Fibroblast of the conjunctiva (primary cell): Measurements from ENCODE around the gene OR51E1.

Source experiments
- DNase-seq: peaks from one replicate; pipeline ENCODE4 v3.0.0-alpha.2; 2010; ENCODE audit warnings: low read depth

The OR51E1 gene

DNA sequence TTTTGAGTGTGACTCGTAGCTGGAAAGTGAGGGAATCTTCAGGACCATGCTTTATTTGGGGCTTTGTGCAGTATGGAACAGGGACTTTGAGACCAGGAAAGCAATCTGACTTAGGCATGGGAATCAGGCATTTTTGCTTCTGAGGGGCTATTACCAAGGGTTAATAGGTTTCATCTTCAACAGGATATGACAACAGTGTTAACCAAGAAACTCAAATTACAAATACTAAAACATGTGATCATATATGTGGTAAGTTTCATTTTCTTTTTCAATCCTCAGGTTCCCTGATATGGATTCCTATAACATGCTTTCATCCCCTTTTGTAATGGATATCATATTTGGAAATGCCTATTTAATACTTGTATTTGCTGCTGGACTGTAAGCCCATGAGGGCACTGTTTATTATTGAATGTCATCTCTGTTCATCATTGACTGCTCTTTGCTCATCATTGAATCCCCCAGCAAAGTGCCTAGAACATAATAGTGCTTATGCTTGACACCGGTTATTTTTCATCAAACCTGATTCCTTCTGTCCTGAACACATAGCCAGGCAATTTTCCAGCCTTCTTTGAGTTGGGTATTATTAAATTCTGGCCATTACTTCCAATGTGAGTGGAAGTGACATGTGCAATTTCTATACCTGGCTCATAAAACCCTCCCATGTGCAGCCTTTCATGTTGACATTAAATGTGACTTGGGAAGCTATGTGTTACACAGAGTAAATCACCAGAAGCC is 11.0 kb downstream of the OR51E1 start:
- no peak for DNase-seq

DNA sequence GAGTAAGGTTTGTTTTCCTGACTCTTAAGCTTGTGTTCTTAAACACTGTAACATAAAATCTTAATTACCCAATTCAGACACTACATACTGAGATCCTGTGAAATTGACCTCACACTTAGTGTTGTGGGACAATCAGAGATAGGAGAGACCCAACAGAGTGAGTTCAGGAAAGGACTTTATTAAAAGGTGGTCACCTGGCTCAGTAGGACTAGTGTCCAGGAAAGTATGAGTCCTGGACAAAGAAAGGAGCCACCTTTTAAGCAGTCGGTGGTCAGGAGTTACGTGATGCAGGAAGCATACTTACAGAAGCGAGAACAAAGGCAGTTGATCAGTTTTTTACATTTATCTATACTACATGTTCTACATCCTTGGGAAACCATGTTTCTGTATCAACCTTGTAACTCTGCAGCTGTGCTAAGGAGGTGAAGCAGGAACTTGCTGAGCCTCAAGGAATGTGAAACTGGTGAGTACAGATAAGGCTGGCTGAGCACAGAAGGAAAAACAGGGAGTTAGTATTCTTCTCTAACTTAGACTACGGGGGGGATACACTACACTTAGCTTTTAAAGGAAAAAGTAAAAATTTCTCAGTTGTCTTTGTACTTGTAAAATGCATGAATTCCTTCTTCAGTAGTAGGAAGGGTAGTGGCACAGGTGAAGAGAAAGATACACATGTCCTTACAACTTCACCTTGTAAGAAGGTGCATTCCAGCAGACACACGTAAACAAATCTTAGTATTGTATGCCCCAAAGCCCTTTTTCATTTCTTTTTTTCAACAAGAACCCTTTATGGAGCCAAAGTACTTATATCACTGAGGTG is 15.1 kb downstream of the OR51E1 start:
- no peak for DNase-seq

DNA sequence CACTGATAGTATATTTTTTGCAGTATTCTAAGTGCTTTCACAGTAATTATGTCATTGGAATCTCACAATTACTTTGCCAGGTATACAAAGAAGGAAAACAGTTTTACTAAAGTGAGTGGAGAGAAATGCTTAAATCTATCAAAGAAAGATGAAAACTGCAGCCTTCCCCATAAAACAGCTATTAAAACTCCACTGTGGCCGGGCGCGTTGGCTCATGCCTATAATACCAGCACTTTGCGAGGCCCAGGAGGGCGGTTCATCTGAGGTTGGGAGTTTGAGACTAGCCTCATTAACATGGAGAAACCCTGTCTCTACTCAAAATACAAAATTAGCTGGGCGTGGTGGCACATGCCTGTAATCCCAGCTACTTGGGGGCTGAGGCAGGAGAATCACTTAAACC is 19.1 kb downstream of the OR51E1 start:
- DNase-seq, result no peak

- no peak for DNase-seq
Measured at GRCh38 chr11:4664183-4664582, 20.4 kb downstream of the OR51E1 start.

GRCh38 chr11:4664786-4665185 is 21.0 kb downstream of the OR51E1 start:
- DNase-seq, result no peak

GRCh38 chr11:4665424-4665823 is 21.6 kb downstream of the OR51E1 start:
- DNase-seq, result no peak

GRCh38 chr11:4671741-4672140 is 28.0 kb downstream of the OR51E1 start:
- DNase-seq, result no peak

DNA sequence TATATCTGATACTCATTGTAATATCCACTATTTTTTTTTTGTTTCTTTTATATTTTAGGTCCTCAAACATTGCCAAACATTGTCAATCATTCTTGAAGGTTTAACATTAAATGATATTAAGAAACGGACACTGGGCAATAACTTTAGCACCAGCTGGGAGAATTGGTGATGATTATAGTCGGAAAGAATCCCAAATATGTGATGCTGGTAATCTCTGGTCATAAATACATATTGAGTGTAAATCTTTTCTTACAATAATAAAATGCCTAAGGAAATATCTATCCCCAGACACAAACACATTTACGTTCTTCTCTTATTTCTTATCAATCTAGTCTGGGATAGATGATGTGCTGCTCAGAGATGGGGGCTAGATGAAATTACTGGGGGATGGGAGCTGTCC is 28.7 kb downstream of the OR51E1 start:
- no peak for DNase-seq

DNA sequence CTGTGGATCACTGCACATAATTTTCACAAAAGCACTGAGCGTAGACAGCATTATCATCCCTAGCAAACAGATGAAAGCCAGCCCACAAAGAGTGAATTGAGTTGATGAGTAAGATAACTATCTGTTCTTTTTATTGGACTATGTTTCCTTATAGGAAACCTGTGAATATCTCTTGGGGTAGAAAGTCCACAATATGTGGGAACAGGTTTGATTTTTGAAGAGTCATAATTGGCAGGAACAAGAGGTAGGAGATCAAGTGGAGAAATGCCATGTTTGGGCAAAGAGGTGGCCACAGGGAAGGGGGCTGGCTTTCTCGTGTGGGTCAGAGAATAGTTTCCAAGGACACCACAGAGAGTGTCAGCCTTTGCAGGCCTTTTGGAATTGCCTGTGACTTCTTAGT is 30.0 kb downstream of the OR51E1 start:
- no peak for DNase-seq

GRCh38 chr11:4677948-4678347 is 34.2 kb downstream of the OR51E1 start:
- no peak for DNase-seq

DNA sequence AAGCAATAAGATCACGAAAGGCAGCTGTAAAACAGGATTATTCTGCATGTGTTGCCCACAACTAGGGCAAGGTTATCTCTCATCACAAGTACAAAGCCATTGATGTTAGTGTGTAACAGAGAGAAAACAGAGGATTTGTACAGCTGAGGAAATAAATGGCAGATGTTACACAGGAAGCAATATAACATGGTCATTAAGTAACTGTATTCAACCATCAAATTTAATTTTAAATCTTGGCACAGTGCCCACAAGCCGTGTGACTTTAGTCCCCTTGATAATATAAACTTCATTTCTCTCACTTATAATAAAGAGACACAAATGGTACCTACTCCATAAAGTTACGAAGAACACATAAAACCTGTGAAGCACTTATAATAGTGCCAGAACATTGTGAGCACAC is 36.6 kb downstream of the OR51E1 start:
- DNase-seq, result no peak

- DNase-seq, result no peak
Measured at GRCh38 chr11:4682623-4683419, 39.0 kb downstream of the OR51E1 start.

- DNase-seq, result no peak
Measured at GRCh38 chr11:4684631-4685285, 41.0 kb downstream of the OR51E1 start.

- DNase-seq, result no peak
Measured at GRCh38 chr11:4695442-4695841, 51.7 kb downstream of the OR51E1 start.

- DNase-seq, result no peak
Measured at GRCh38 chr11:4697585-4697984, 53.8 kb downstream of the OR51E1 start, which contains the start of gene OR51E2. Gene OR51E2, minus strand, starts transcription at chr11:4697853. Its CDS starts 15,142 bp downstream, at chr11:4682711.

GRCh38 chr11:4699697-4700435 is 56.1 kb downstream of the OR51E1 start:
- no peak for DNase-seq

DNA sequence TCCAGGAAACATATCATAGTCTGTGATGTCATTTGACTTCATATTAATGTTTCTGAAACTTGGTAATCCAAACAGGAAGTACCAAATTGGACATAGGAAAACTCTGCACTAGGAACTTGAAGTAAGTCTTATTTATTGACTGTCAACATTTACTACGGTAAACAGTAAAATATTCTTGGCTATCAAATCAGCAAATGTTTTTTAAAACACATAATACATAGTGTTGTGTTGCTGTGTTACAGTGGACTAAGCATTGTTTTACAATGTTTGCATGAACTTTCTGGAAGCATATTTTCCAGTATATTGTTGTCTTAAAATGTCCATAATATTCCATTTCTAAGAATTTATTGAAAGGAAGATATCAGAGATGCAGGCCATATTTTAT is 56.6 kb downstream of the OR51E1 start:
- DNase-seq, result no peak

DNA sequence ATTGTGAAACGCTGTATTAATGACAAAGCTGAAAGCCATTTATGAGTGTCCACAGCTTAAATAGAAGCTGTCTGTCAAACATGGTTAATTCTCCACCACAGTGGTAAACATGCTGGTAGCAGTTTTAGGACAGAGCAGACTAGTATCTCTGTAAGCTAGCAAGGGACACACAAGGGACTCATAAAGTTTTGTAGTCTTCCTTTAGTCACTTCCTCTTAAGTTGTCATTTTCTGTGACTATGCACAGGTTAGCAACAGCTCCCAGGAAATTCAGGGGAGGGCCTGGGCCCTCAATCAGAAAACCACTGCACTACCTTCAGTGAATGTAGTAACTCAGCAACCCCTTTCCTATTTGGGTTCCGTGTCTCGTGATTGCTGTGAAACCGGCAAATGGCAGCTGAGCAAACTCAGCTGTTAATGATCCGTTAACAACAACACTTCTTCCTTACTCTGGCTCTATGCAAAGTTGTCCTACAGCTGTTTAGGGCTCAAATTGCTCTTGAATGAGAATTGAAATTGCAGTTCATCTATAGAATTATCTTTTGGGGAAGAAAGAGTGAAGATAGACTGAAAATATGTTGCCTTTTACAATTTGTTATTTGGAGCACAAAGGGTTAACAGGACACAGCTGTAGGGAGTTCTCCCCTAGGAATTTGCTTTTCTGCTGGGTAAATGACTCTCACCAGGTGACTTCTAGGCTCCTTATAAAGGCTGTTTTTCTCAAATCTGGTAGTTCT is 60.4 kb downstream of the OR51E1 start, which contains the start of gene MMP26:
Gene MMP26, plus strand, starts transcription at position 731 of the 736 bp plus-strand sequence.
- DNase-seq, result no peak

- no peak for DNase-seq
Measured at GRCh38 chr11:4704790-4705334, 61.1 kb downstream of the OR51E1 start.
